Stimulated activated CD4-positive, alpha-beta T cell treated with anti-CD3 and anti-CD28 coated beads, Interleukin-2, amount 100 ng/mL, for 48 hours (primary cell): ENCODE measurements around the gene SLA2.
"Not testable (repeated sequence)": the region's sequence is repeated elsewhere in the genome, so short reads cannot be mapped to it uniquely, and the experiment has no call there.

Experiments used
- DNase-seq, 2 donors: peaks; one replicate each; pipeline ENCODE4 v3.0.0-alpha.2; 2020

SLA2 gene, protein sequence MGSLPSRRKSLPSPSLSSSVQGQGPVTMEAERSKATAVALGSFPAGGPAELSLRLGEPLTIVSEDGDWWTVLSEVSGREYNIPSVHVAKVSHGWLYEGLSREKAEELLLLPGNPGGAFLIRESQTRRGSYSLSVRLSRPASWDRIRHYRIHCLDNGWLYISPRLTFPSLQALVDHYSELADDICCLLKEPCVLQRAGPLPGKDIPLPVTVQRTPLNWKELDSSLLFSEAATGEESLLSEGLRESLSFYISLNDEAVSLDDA

GRCh38 chr20:36645998-36646397, at the start of gene SLA2:
SLA2 (minus strand) TSS chr20:36646196; CDS start chr20:36641335, 4,861 bp downstream.
- DNase-seq: peak; percentile 47 to 49

- not testable (repeated sequence) for DNase-seq
Measured at GRCh38 chr20:36695467-36695866, 49.5 kb upstream of the SLA2 start.

GRCh38 chr20:36688630-36689029, 42.6 kb upstream of the SLA2 start:
- no peak for DNase-seq

- DNase-seq: no peak
Measured at GRCh38 chr20:36687850-36688249, 41.9 kb upstream of the SLA2 start.

- DNase-seq: no peak
Measured at GRCh38 chr20:36686944-36687343, 40.9 kb upstream of the SLA2 start.

GRCh38 chr20:36686504-36686903, 40.5 kb upstream of the SLA2 start:
- no peak for DNase-seq

GRCh38 chr20:36684747-36685146, 38.8 kb upstream of the SLA2 start:
- no peak for DNase-seq

- DNase-seq: no peak
Measured at GRCh38 chr20:36682311-36682710, 36.3 kb upstream of the SLA2 start.

DNA sequence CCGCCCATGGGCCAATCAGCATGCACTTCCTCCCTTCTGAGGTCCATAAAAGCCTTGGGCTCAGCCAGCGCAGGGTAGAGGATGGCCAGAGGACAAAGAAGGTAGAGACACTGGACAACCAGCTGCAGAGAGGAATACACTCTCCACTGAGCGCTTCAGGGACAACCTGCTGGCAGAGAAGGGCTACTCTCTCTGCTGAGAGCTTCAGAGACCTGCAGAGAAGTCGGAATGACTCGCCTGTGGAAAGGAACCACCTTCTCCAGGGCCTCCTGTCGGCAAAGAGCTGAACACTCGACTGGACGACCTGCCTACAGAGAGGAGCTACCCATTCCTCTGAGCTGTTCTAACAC, 31.4 kb upstream of the SLA2 start:
- no peak for DNase-seq

- no peak for DNase-seq
Measured at GRCh38 chr20:36676701-36677421, 30.9 kb upstream of the SLA2 start.

DNA sequence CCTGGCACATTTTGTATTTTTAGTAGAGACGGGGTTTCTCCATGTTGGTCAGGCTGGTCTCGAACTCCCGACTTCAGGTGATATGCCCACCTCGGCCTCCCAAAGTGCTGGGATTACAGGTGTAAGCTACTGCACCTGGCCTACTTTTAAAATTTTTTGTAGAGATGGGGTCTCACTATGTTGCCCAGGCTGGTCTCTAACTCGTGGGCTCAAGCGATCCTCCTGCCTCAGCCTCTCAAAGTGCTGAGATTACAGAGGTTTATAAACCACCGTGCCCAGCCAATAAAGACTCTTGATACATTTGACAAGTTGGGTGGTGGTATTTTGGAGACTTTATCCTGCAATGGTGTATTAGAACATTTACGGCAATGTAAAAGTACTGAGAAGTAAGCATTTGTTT, 29.5 kb upstream of the SLA2 start:
- not testable (repeated sequence) for DNase-seq

DNA sequence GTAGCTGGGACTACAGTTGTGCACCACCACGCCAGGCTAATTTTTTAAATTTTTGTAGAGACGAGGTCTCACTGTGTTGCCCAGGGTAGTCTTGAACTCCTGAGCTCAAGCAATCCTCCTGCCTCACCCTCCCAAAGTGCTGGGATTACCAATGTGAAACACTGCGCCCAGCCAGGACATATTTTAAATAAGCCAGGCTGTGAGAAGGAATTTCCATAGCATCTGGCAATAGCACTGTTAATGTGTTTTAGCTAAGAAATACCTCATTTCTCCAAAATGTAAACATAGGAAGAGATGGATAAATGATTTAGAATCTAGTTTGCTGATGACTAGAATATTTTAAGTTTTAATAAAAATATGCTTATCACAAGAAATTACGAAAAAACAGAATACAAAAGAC, 27.0 kb upstream of the SLA2 start:
- DNase-seq: no peak

GRCh38 chr20:36670665-36671357, 24.8 kb upstream of the SLA2 start:
- DNase-seq: no peak

- no peak for DNase-seq
Measured at GRCh38 chr20:36666181-36666740, 20.3 kb upstream of the SLA2 start.

- no peak for DNase-seq
Measured at GRCh38 chr20:36663031-36663430, 17.0 kb upstream of the SLA2 start.

DNA sequence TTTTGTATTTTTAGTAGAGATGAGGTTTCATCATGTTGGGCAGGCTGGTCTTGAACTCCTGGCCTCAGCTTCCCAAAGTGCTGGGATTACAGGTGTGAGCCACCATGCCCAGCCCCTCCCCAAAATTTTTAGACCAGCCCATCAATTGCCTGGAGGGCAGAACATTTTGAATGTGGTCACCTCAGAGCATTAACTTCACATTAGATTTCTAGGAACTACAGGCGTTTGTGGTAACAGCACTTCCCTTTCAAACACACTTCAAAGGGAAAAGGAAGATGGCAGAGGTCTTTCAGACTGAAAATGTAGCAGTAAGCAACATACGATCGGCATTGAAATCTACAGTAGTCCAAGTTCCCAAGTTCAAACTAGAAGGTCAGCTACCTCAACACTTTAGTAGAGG, 12.3 kb upstream of the SLA2 start:
- DNase-seq: no peak

DNA sequence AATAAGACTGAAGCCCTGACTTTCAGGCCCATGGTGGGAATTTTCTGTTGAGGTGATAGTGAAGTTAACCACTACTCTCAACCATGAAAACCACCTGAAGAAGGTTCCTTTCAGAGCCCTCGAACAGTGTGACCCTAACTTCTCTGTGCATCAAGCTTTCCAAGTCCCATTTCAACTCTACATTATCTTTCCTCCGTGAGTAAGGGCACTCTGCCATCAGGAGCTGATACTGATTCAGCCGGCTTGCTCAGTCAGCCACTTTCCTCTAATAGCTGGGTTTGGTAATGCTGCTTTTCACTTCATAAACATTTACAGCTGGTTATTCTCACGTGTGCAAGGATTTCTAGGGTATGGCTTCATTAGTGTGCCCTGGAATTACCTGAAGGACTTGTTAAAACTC, 10.7 kb upstream of the SLA2 start:
- DNase-seq: no peak

GRCh38 chr20:36655004-36655403, 9.0 kb upstream of the SLA2 start:
- no peak for DNase-seq

DNA sequence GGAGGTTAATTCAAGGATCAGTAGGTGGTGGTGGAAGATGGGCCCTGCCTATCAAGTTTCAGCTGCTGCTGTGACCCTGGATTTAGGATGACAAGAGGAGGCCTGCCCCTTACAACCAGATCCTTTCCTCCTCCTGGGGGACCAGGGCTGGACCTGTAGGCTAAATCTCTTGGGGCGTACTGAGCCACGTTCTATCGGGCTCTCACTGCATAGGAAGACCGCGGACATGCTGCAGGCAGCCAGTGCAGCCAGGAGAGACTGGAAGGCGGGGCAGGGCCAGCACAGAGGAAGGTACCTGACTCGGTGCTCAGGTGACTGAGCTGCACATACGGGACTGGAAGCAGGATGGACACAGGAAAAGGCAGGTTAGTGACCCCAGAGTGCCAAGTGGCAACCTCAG, 8.5 kb upstream of the SLA2 start:
- no peak for DNase-seq

DNA sequence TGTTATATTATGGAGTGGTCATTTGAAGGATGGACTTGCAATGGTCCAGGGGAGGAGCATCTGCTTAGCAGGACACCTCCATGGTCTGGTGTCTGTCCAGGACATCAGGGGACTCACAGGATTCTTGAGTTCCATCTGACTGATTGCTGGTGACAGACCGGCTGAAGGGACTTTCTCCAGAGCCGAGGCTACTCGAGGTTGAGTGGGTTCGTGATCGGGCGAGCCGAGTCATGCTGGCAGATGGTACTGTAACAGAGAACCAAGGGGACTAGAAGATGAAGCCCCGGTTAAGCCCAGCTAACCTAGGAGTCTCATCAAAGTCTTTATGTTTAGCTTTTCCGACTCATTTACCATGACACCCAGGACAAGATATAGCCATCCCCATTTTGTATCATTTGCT, 7.5 kb upstream of the SLA2 start:
- DNase-seq: no peak

GRCh38 chr20:36647196-36648121, 1.5 kb upstream of the SLA2 start:
- no peak for DNase-seq

DNA sequence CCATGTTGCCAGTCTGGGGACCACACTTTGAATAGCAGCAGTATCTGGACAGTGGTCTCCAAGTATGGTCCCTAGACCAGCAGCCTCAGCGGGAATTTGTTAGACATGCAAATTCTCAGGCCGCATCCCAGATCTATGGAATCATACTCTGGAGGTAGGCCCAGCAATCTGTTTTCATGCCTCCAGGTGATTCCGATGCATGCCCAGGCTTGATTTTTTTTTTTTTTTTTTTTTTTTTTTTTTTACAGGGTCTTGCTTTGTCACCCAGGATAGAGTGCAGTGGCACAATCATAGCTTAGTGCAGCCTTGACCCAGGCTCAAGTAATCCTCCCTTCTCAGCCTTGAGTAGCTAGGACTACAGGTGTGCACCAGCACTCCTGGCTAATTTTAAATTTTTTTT, 682 bp upstream of the SLA2 start:
- no peak for DNase-seq

DNA sequence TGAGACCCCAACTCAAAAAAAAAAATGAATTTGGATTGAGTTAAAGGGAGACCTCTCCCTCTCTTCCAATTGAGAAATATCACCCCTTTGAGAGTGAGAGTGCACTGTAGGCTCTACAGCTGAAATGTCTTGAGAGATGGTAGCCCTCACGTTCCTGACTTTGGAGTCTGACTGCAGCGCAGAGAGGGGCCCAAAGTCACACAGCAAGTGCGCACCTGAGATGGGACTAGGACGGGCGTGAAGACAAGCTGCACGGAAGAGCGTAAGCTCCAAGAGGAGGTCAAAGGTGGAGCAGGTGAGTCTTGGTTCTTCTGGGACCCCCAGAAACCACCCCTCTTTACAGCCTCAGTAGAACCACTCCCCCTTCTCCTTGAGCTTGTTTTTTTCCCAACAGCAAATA, 643 bp downstream of the SLA2 start:
- no peak for DNase-seq
